ENCODE results near the gene C3orf22.

C3orf22 gene

DNA sequence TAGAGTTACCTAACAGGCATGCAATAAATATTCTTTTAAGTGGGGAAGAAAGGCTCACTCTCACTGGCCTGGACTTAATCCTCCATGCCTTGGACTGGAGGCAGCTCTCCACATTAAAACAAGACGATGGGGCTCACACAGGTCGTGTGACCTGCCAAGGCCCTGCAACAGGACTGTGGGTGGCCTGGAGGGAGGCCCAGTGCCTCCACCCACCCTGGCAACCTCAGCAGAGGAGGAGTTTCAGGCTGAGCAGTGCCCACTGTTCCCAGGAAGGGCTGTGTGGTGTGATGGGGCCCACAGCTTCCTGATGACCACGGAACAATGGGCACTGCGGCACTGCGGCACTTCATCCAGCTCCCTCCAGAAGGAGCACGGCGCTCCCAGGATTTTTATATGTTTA is 46.7 kb downstream of the C3orf22 start:
- peak; percentile 54 for DNase-seq (ENCODE audit: low spot score)

GRCh38 chr3:126511291-126511690 is 47.4 kb downstream of the C3orf22 start:
- DNase-seq (ENCODE audit: low spot score), result no peak

- DNase-seq (ENCODE audit: low spot score), result no peak
Observed at GRCh38 chr3:126510308-126510910, 48.3 kb downstream of the C3orf22 start.

GRCh38 chr3:126509597-126510307 is 49.0 kb downstream of the C3orf22 start:
- DNase-seq (ENCODE audit: low spot score), result no peak

GRCh38 chr3:126508564-126508964 is 50.2 kb downstream of the C3orf22 start:
- no peak for DNase-seq (ENCODE audit: low spot score)

- DNase-seq (ENCODE audit: low spot score), result no peak
Observed at GRCh38 chr3:126507886-126508285, 50.8 kb downstream of the C3orf22 start.

- no peak for DNase-seq (ENCODE audit: low spot score)
Observed at GRCh38 chr3:126503701-126504100, 55.0 kb downstream of the C3orf22 start.

GRCh38 chr3:126502656-126503055 is 56.1 kb downstream of the C3orf22 start:
- no peak for DNase-seq (ENCODE audit: low spot score)

DNA sequence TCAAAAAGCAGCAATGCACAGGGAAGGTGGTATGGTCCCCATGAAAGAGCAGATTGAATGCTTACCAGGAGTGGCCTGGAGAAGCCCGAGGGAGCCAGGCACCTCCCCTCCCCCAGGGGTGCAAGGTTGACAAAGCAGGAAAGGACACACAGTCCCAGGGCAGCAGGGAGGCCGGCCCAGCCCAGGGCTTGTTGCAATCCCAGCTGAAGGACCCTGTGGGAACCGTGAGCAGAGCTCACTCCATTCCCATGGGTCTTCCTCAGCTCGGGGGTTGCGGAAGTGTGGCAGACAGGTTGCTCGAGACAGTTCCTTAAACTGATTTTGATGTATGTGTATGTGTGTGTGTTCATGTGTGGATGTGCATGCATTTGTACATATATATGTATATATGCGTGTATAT is 57.0 kb downstream of the C3orf22 start:
- DNase-seq (ENCODE audit: low spot score), result no peak

- DNase-seq (ENCODE audit: low spot score), result no peak
Observed at GRCh38 chr3:126501054-126501453, 57.7 kb downstream of the C3orf22 start.

GRCh38 chr3:126500016-126500415 is 58.7 kb downstream of the C3orf22 start:
- no peak for DNase-seq (ENCODE audit: low spot score)

Data from cerebellar cortex (tissue), 1 donor.